GM19351 (cell line): ENCODE data around the gene ITGB2.

Experiments used
- ATAC-seq: cut with Tn5 transposase; IDR thresholded peaks from one replicate; pipeline ENCODE4 v1.9.1; 2021; ENCODE audit warnings: mild to moderate bottlenecking, moderate library complexity; ENCODE audit not compliant: unreplicated experiment

ITGB2 gene

GRCh38 chr21:44850905-44851657, 69.6 kb downstream of the ITGB2 start:
- ATAC-seq, result no peak

DNA sequence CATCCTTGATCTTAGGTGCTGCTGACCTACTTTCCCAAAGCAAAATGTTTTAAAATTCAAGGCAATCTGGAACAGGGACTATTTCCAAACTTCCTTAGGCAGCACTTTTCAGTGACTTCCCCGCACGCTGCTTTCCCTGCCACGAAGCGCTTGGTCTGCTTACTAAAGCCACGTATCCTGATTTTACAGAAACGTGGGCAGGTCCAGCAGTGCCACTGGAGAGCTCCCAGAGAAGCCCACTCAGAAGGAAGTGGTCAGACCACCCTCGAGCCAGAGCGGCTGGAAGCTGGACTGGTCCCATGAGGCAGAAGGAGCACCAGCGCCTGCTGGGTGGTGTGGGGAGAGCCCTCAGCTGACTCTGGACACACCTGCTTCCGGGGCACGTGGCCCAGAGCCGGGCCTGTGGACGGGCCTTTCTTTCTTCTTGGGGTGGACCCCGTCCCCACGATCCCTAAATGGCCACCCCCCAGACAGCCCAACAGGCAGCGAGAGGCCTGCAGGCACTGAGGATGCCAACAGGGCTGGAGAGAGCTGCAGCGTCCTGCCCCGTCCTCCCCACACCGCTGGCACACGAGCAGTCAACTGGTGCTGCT, 70.4 kb downstream of the ITGB2 start:
- no peak for ATAC-seq

DNA sequence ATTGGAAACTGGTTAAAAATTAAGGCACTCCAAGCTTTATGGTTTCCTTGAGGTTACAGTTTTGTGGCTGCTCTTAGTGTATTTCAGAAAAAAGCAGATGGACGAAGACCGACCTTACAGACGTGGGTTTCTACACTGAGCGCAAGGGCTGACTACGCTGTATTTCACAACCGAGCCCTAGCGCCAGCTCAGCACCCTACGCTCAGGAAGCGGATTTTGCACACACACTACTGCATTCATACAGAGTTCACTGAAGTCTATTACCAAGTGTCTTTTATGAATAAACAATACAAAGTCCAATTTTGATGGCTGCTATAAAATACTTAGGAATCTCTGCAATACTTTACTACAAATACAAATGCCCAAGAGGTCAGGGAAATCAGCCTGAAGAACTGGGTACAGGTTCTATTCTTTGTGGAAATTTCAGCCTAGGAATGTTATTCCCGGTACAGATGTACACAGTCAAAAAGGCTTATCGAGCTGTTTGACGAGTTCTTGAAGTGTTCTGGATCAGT, 71.0 kb downstream of the ITGB2 start:
- no peak for ATAC-seq

DNA sequence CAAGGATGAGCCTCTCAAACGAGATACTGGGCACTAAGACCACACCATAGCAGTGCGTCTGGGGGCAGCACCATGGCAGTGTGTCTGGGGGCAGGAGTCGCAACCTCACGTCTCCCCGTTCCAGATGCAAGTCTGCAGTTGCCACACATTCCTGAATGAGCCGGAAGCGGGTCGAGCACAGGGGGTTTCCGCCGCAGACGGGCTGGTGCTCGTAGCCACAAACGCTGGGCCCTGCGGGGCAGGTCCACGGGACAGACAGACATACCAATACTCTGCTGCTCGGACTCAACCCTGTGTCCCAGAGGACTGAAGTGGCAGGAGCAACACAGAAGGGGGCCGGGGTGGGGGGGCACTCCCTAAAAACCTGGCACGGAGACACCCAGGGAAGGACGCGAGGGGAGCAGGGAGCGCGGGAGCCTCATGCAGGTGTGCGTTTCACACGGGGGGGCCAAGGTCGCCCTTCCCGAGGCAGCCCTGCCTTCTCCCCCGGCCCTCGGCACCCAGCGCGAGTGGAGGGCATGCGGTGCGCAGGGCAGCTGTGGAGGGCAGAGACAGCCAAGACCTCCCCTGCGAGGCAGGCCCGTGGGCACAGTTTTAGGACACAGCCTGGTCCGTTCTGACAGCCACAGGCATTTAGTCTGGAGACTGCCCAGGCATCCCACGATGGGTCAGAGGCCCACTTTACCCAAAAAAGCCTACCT, 71.7 kb downstream of the ITGB2 start:
- no peak for ATAC-seq

GRCh38 chr21:44847261-44848056, 73.2 kb downstream of the ITGB2 start:
- ATAC-seq, result no peak

GRCh38 chr21:44846485-44847260, 74.0 kb downstream of the ITGB2 start:
- ATAC-seq, result no peak

DNA sequence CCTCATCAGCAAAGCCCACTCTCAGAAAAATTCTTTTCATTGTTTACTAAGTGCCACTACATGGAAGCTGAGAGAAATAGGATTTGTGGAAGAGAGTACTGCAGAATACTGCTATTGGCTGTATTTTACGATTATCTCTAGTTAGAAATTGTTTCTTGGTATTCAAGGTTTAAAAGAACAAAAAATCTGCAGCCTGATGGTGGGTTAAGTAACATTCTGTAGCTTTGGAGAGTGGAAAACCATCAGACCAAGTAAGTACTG, 74.5 kb downstream of the ITGB2 start:
- ATAC-seq, result no peak

GRCh38 chr21:44845418-44846223, 75.1 kb downstream of the ITGB2 start:
- no peak for ATAC-seq

DNA sequence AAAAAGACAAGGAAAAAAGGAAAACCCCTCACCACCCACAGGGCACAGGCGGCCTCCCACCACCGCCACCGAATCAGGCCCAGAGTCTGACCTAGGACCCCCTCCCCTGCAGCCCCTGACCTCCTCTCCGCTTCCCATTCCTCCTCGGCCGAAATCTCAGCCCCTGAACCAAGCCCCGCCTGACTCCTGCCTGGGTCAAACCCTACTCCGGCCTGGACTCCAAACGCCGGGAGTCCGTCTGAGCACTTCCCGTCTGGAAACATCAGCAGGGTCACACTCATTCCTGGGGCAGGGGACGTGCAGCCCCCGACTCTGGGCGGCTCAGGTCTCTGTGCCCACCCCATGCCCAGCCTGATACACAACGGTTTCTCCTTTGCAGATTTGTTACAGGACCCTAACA, 76.4 kb downstream of the ITGB2 start:
- no peak for ATAC-seq

GRCh38 chr21:44842721-44843445, 77.8 kb downstream of the ITGB2 start:
- ATAC-seq, result no peak

DNA sequence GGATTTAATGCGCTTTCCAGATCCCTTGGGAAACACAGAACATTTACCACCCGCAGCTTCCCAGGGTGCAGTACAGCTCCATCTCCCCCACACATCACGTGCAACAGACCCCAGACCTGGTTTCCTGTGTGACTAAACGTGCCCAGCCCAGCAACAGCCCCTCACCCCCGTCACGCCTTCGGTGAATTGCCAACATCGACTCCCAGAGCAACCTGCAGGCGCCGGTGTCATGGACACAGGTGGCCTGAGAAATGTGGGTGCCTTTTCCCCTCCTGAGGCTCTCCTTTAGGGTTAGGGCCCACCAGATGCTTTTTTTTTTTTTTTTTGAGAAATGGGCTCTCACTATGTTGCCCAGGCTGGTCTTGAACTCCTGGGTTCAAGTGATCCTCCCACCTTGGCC, 78.6 kb downstream of the ITGB2 start:
- ATAC-seq, result no peak

- ATAC-seq, result no peak
Measured at GRCh38 chr21:44840771-44841170, 79.9 kb downstream of the ITGB2 start.

- ATAC-seq, result no peak
Measured at GRCh38 chr21:44838951-44839350, 81.7 kb downstream of the ITGB2 start.

DNA sequence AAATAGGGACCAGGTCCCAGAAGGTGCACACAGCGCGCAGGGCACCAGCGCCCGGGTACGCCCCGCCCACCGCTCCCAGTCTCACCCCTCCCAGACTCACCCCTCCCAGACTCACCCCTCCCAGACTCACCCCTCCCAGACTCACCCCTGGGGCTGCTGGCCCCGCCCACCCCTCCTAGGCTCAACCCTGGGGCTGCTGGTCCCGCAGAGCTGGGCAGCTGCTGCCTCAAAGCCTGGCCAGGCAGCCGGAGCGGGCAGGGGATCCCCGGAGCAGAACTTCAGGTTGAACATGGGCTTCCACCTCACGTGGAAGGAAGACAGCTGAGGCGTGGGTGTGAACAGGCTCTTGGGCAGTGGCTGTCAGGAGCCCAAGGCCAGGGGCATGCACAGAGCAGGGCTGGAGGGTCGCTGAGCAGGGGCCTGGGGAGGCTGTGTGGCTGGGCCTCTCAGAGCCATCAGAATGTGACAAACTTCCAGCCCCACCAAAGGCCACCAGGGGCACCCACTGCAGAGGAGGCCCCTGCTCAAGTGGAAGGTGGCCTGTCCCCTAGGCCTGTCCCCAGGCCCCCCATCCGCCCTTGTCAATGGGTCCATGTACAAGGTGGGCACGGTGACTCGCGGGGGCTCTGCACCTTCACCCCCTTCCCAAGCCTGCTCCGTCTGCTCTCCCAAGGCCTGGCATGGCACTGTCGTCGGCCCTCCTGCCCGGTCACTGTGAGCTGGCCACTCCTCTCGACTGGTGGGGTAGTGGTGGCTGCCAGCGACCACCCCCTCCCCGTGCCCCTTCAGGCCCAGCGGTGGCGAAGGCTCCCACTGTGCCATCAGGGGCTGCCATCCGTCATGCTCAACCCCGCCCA, 82.4 kb downstream of the ITGB2 start:
- ATAC-seq, result no peak

- ATAC-seq, result no peak
Measured at GRCh38 chr21:44837537-44837936, 83.2 kb downstream of the ITGB2 start.

- ATAC-seq, result no peak
Measured at GRCh38 chr21:44836666-44837471, 83.8 kb downstream of the ITGB2 start.

DNA sequence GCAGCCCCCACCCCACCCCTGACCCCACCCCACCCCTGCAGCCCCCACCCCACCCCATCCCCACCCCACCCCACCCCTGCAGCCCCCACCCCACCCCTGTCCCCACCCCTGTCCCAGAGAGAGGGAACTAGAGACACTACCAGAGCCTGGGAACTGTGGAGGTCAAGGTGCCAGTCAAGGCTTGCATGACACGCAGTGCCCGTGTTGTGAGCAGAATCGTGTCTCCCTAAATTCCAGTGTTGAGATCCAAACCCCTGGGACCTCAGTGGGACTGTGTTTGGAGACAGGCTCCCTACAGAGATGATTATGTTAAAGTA, 84.4 kb downstream of the ITGB2 start:
- ATAC-seq, result no peak
